Progenitor cell of endocrine pancreas (in vitro differentiated cells): ENCODE results near the gene NMNAT2. TPM values are rescaled to one million over a fixed set of nuclear protein-coding genes. Genes with fewer than 3 reads are reported as not detected.

Source experiments
- DNase-seq: peaks from one replicate; pipeline ENCODE4 v3.0.0; 2021; ENCODE audit warnings: low spot score; ENCODE audit not compliant: unreplicated experiment
- H3K27ac Mint-ChIP-seq: 2 replicates; pipeline ENCODE4 v1.8.0; 2021; ENCODE audit warnings: mild to moderate bottlenecking, moderate library complexity, mixed read lengths
- H3K27me3 Mint-ChIP-seq: 2 replicates; pipeline ENCODE4 v1.8.0; 2021; ENCODE audit warnings: mixed read lengths
- H3K36me3 Mint-ChIP-seq: 2 replicates; pipeline ENCODE4 v1.8.0; 2022; ENCODE audit warnings: mixed read lengths; ENCODE audit not compliant: insufficient read depth
- H3K4me1 Mint-ChIP-seq: 2 replicates; pipeline ENCODE4 v1.8.0; 2021; ENCODE audit warnings: low read depth, mixed read lengths
- H3K4me3 Mint-ChIP-seq: 2 replicates; pipeline ENCODE4 v1.8.0; 2021; ENCODE audit warnings: low read depth, mild to moderate bottlenecking, moderate library complexity, mixed read lengths
- H3K9me3 Mint-ChIP-seq: 2 replicates; pipeline ENCODE4 v1.8.0; 2021; ENCODE audit warnings: low read depth, mixed read lengths
- total RNA-seq: library from RNA; stranded (reverse); gene quantifications from 2 replicates; pipeline ENCODE4 v1.2.1, GENCODE V29; 2021
- TF ChIP-seq, protein P1 (sequence below): fragments of 200-600 bp; sonication (generic); IDR thresholded peaks from one replicate; pipeline ENCODE4 v1.5.0; 2021; ENCODE audit warnings: antibody characterized with exemption, mild to moderate bottlenecking; ENCODE audit not compliant: unreplicated experiment

The NMNAT2 gene
- total RNA-seq, 1 donor from 2014 or later = 3.1 TPM

GRCh38 chr1:183379951-183380350, 38.2 kb downstream of the NMNAT2 start:
- TF ChIP-seq, protein P1, sequence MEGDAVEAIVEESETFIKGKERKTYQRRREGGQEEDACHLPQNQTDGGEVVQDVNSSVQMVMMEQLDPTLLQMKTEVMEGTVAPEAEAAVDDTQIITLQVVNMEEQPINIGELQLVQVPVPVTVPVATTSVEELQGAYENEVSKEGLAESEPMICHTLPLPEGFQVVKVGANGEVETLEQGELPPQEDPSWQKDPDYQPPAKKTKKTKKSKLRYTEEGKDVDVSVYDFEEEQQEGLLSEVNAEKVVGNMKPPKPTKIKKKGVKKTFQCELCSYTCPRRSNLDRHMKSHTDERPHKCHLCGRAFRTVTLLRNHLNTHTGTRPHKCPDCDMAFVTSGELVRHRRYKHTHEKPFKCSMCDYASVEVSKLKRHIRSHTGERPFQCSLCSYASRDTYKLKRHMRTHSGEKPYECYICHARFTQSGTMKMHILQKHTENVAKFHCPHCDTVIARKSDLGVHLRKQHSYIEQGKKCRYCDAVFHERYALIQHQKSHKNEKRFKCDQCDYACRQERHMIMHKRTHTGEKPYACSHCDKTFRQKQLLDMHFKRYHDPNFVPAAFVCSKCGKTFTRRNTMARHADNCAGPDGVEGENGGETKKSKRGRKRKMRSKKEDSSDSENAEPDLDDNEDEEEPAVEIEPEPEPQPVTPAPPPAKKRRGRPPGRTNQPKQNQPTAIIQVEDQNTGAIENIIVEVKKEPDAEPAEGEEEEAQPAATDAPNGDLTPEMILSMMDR = no peak
- no peaks in the 10 kb centered on the region for H3K27me3 Mint-ChIP-seq
- no peak overlapping the region for H3K27ac Mint-ChIP-seq
- peaks cover 8% of the 10 kb centered on the region for H3K4me1 Mint-ChIP-seq
- peaks cover 7% of the 10 kb centered on the region for H3K9me3 Mint-ChIP-seq
- no peak for DNase-seq
- no peak overlapping the region for H3K4me3 Mint-ChIP-seq
- H3K36me3 Mint-ChIP-seq = no peaks in the 10 kb centered on the region

DNA sequence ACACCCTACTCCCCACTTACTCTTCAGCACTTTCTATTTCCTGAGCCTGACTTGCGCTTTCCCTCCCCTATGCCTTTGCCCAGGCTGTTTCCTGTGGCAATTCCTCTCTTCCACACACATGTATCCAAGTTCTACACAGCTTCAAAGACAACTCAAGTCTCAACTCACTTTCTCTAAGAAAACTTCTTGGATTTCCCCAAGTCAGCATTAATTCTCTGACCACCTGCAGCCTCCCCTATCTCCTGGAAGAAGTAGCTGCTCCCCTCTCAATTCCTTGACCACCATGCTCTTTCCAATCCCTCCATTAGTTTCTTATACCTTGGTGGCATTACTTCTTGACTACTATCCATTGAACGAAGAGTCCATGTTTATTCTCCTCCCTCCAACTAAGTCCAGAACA, 42.8 kb downstream of the NMNAT2 start:
- Mint-ChIP-seq H3K27me3 (peaks cover under 1% of the 10 kb centered on the region), H3K36me3 (no peaks in the 10 kb centered on the region), H3K4me1 (peaks cover 23% of the 10 kb centered on the region), H3K9me3 (peaks cover 7% of the 10 kb centered on the region), H3K4me3 (peak overlapping the region; percentile 3), H3K27ac (peak overlapping the region; percentile 19)
- TF ChIP-seq, protein P1 = no peak
- no peak for DNase-seq

GRCh38 chr1:183374825-183375224, 43.4 kb downstream of the NMNAT2 start:
- H3K36me3 Mint-ChIP-seq = no peaks in the 10 kb centered on the region
- H3K4me3 Mint-ChIP-seq = no peak overlapping the region
- peaks cover 25% of the 10 kb centered on the region for H3K4me1 Mint-ChIP-seq
- DNase-seq = no peak
- H3K9me3 Mint-ChIP-seq = peaks cover 7% of the 10 kb centered on the region
- TF ChIP-seq, protein P1 = no peak
- H3K27ac Mint-ChIP-seq = peak overlapping the region; percentile 19
- H3K27me3 Mint-ChIP-seq = peaks cover 3% of the 10 kb centered on the region

GRCh38 chr1:183372586-183373230, 45.5 kb downstream of the NMNAT2 start:
- Mint-ChIP-seq H3K36me3 (no peaks in the 10 kb centered on the region), H3K27me3 (peaks cover 10% of the 10 kb centered on the region), H3K4me1 (peaks cover 25% of the 10 kb centered on the region), H3K27ac (no peak overlapping the region), H3K4me3 (no peak overlapping the region), H3K9me3 (peaks cover 7% of the 10 kb centered on the region)
- TF ChIP-seq, protein P1 = no peak
- DNase-seq = no peak

GRCh38 chr1:183370399-183371058, 47.7 kb downstream of the NMNAT2 start:
- peaks cover 10% of the 10 kb centered on the region for H3K27me3 Mint-ChIP-seq
- no peak overlapping the region for H3K27ac Mint-ChIP-seq
- H3K4me3 Mint-ChIP-seq = no peak overlapping the region

More at GRCh38 chr1:183370399-183371058, 47.7 kb downstream of the NMNAT2 start:
- TF ChIP-seq, protein P1 = no peak
- peaks cover 2% of the 10 kb centered on the region for H3K9me3 Mint-ChIP-seq
- no peaks in the 10 kb centered on the region for H3K36me3 Mint-ChIP-seq
- H3K4me1 Mint-ChIP-seq = peaks cover 22% of the 10 kb centered on the region
- no peak for DNase-seq
